Measurements from ENCODE around the gene RPS25.

Gene RPS25

DNA sequence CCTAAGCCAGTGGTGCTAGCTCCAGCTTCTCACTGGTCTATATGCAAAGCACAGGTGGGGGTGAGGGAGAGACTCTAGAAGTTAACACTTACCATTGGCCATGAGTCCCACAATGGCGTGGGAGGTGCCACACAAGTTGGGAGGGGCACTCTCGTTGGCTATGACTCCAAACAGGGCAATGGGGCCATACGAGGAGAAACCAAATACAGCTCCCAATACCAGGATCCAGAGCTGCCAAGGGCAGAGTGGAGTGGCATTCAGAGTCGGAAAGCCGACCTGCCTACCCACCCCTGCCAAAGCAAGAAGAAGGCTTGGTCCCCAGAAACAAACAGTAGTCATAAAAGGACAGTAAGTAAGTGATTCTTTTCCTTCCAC is 6.9 kb upstream of the RPS25 start:
- H3K4me3 ChIP-seq (ENCODE audit: low read depth, low read length), result no peak overlapping the region
- no peak for TF ChIP-seq CTCF (IDR thresholded peaks at IDR 0.05; ENCODE audit: borderline replicate concordance, insufficient read depth, low read depth, low read length)

GRCh38 chr11:119024430-119025098 is 6.4 kb upstream of the RPS25 start:
- TF ChIP-seq CTCF (IDR thresholded peaks at IDR 0.05; ENCODE audit: borderline replicate concordance, insufficient read depth, low read depth, low read length), result no peak
- no peak overlapping the region for H3K4me3 ChIP-seq (ENCODE audit: low read depth, low read length)

- no peak for TF ChIP-seq CTCF (IDR thresholded peaks at IDR 0.05; ENCODE audit: borderline replicate concordance, insufficient read depth, low read depth, low read length)
- H3K4me3 ChIP-seq (ENCODE audit: low read depth, low read length), result no peak overlapping the region
These were observed 5.6 kb upstream of the RPS25 start for GRCh38 chr11:119023741-119024140.

GRCh38 chr11:119021631-119022030 is 3.5 kb upstream of the RPS25 start:
- no peak for TF ChIP-seq CTCF (IDR thresholded peaks at IDR 0.05; ENCODE audit: borderline replicate concordance, insufficient read depth, low read depth, low read length)
- no peak overlapping the region for H3K4me3 ChIP-seq (ENCODE audit: low read depth, low read length)

DNA sequence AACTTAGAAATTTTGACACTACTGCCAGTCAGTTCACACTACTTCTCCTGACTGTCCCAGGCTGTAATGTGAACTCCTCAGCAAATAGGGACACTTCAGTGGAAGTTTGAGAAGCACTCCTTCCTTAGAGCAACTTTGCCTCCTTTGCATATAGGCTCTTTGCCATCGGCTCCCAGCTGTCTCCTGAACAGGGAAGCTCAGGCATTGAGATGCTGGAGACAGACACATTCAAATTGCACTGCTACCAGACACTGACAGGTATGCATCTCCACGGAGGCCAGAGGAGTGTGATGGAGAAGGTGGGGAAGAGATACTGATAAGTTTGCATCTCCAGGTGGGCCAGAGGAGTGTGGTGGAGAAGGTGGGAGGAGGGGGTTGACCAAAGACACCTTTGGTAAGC is 1.9 kb upstream of the RPS25 start:
- no peak overlapping the region for H3K4me3 ChIP-seq (ENCODE audit: low read depth, low read length)
- TF ChIP-seq CTCF (IDR thresholded peaks at IDR 0.05; ENCODE audit: borderline replicate concordance, insufficient read depth, low read depth, low read length), result no peak

- peak overlapping the region; percentile 88 for H3K4me3 ChIP-seq (ENCODE audit: low read depth, low read length)
These were observed 766 bp downstream of the RPS25 start for GRCh38 chr11:119017377-119017776.

- TF ChIP-seq CTCF (IDR thresholded peaks at IDR 0.05; ENCODE audit: borderline replicate concordance, insufficient read depth, low read depth, low read length), result no peak
- H3K4me3 ChIP-seq (ENCODE audit: low read depth, low read length), result no peak overlapping the region
These were observed 1.7 kb downstream of the RPS25 start for GRCh38 chr11:119016216-119017009.

Data from GM12875 (cell line).